ENCODE measurements around the gene NR2C2.

- TF ChIP-seq CTCF (IDR thresholded peaks at IDR 0.05) (no peak), POLR2A (IDR thresholded peaks at IDR 0.05) (no peak)
Observed at GRCh38 chr3:15064299-15064834, 117.0 kb downstream of the NR2C2 start.
